ENCODE results near the gene PCBP4. TPM values are rescaled to one million over a fixed set of nuclear protein-coding genes. Genes with fewer than 3 reads are reported as not detected.

The PCBP4 gene
- total RNA-seq, 1 experiment from 2014 or later, result 37.0 TPM

DNA sequence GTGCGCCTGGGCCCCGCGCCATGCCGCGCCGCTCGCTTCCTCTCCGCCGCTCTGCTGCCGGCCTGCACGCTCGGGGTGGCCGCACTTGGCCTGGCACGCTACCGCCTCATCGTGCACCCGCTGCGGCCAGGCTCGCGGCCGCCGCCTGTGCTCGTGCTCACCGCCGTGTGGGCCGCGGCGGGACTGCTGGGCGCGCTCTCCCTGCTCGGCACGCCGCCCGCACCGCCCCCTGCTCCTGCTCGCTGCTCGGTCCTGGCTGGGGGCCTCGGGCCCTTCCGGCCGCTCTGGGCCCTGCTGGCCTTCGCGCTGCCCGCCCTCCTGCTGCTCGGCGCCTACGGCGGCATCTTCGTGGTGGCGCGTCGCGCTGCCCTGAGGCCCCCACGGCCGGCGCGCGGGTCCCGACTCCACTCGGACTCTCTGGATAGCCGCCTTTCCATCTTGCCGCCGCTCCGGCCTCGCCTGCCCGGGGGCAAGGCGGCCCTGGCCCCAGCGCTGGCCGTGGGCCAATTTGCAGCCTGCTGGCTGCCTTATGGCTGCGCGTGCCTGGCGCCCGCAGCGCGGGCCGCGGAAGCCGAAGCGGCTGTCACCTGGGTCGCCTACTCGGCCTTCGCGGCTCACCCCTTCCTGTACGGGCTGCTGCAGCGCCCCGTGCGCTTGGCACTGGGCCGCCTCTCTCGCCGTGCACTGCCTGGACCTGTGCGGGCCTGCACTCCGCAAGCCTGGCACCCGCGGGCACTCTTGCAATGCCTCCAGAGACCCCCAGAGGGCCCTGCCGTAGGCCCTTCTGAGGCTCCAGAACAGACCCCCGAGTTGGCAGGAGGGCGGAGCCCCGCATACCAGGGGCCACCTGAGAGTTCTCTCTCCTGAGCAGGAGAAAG, 11.1 kb downstream of the PCBP4 start:
- peak; percentile 36 for DNase-seq (ENCODE audit: low read depth)

DNA sequence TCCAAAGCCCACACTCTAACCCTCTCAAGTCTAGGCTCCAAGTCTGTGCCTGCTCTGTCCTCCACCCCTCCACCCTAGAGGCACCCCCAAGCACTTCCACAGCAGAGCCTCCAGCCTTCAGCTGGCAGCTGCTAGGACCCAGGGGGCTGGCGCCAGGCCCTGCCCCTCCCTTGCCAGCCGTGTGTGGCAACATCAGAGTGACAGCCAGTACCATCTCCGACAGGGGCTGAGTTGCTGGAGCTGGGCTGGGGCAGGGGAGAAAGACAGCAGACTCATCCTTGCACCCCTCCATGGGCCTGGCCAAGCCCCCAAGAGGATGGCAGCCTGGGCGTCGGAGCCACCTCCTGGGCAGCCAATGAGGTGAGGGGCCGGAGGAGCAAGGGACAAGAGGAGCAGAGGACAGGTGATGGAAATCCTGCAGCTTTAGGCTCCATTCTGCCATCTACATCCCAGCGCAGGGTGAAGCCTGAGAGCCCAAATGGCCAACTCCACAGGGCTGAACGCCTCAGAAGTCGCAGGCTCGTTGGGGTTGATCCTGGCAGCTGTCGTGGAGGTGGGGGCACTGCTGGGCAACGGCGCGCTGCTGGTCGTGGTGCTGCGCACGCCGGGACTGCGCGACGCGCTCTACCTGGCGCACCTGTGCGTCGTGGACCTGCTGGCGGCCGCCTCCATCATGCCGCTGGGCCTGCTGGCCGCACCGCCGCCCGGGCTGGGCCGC, 11.9 kb downstream of the PCBP4 start, which contains the start of gene GPR62:
Gene GPR62 (plus strand): TSS at position 207 of the 718 bp plus-strand sequence. CDS start 272 bp downstream, at position 479.
- DNase-seq (ENCODE audit: low read depth), result no peak

DNA sequence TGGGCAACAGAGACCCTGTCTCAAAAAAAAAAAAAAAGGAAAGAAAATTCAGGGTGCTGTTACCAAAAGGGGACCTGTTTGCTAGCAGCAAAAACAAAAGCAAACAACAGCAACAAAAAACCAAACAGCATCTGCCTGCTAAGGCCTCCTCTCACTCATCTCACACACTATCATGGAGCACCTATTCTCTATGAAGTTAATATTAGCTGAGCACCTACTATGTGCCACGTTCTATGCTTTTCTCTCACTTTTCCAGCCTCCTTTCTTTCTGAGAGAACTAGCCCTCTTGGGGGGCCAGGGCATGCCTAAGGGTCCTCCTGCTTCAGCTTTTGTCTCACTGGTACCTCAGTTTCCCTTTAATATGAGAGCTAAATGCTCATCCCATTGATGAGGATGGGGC, 12.5 kb downstream of the PCBP4 start:
- DNase-seq (ENCODE audit: low read depth), result no peak

DNA sequence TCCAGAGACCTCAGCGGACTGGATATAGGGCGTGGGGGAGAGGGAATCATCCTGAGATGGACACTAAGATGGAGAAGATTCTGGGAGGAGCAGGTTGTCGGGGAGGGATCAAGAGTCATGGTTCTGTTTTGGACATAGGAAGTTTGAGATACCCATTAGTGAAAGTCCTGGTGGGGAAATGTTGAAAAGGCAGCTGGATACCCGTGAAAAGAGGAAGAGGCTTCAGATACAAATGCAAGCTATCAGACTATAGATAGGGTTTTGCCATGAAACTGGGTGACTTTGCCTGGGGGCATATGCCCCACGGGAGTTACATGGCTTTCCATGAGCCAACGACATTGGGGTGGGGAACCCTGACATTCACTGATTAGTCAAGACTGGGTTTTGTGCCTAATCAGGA, 13.1 kb downstream of the PCBP4 start:
- DNase-seq (ENCODE audit: low read depth), result no peak

DNA sequence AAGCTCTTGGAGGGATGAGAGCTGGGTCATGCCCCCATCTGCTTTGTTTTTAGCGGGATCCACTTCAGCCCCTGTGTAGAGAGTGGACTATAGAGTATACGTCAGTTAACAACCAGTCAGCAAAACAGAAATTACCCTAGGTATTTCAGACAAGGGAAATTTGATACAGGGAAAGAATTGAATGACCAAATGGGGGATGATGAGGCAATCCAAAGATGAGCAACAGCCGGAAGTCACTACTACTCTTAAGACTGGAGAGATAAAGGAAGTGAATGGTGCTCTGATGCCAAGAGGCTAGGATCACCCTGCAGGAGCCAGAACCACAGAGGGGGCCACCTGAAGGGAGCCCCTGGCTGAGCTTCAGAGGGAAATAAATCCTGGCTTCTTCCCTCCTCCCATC, 13.8 kb downstream of the PCBP4 start:
- DNase-seq (ENCODE audit: low read depth), result no peak

DNA sequence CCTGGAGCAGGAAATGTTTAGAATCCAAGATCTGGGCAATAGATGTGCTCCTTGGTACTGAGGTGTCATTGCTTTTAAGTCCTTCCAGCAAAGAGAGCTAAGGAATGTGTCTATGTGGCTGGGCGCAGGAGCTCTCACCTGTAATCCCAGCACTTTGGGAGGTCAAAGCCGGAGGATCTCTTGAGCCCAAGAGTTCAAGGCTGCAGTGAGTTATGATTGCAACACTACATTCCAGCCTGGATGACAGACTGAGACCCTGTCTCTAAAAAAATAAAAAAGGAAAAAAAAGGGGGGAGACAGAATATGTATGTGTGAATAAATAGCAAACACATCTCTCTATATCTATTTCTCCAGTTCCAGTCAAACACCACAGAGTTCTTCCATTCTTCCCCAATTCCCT, 16.4 kb downstream of the PCBP4 start:
- no peak for DNase-seq (ENCODE audit: low read depth)

DNA sequence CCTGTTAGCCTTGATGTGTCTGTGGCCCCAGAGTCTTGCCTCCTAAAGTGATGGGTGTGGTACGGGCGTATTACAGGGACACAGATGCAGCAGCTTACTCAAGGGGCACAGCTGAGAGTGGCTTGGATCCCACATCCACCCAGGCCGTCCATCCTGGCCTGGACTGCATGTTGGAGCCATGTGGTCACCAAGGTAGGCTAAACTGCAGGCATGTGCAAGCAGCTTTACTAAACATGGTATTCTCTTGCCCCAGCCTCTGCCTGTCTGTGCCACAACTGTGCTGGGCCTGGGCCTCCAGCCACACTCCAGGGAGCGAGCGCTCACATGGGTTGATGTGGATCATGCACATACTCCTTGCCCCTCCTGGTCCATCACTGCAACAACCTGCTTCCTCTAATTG, 18.1 kb downstream of the PCBP4 start:
- DNase-seq (ENCODE audit: low read depth), result no peak

DNA sequence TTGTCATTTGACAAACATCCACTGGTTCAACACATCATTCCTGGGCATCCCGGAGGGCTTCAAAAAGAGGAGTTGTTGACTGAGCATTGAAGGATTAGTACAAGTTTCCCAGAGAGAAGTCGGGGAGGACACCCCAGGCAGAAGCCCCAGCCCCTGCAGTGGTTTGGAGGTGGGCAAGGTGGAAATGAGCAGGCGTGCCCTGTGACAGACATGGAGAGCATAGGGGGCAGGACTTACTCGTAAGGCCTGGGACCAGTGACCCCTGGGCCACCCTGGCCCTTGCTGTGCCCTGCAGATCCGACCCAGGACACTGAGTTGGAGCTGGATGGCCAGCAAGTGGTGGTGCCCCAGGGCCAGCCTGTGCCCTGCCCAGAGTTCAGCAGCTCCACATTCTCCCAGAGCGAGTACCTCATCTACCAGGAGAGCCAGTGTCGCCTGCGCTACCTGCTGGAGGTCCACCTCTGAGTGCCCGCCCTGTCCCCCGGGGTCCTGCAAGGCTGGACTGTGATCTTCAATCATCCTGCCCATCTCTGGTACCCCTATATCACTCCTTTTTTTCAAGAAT, 19.2 kb downstream of the PCBP4 start:
- DNase-seq (ENCODE audit: low read depth), result no peak

DNA sequence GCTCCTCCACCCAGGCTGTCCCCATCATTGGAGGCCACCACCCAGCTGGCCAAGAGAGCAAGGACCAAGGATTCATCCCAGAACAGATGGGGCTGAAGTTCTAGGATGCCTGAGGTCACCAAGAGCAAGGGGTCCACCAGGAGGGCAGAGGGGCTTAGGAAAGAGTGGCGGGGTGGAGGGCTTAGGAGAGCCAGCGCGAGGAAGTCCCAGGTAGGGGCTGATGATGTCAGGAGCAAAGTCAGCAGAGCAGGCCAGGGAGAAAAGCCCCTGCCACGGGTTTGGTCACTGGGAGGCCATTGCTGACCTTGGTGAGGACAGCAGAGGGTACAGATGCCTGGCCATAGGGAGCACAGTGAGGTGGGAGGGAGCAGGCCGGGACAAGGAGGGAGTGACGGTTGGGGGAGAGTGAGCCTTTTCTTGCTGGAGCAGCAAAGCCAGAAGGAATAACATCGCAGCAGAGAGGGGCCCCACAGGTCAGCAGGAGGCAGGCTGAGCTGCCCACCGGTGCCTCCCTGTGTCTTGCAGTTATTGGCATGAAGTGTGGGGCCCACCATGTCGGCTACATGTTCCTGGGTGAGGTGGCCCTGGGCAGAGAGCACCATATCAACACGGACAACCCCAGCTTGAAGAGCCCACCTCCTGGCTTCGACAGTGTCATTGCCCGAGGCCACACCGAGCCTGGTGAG, 19.9 kb downstream of the PCBP4 start:
- DNase-seq (ENCODE audit: low read depth), result no peak

DNA sequence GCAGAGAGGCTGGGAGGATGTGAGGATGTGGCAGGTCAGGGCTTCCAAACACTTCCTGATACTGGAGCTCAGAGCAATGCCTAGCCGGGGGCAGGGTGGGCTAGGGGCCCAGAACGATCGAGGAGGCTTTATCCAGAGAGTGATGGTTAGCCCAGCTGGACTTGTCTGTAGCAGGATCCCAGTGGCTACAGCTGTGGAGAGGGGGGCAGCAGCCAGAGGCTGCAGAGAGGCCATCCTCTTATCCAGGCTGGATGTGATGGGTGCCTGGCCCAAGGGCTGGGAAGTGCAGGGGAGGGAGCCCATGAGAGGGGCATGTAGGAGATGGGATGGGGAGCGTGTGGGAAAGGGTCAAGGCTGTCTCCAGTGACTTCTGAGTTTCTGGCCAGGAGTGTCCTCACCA, 20.5 kb downstream of the PCBP4 start:
- DNase-seq (ENCODE audit: low read depth), result no peak

DNA sequence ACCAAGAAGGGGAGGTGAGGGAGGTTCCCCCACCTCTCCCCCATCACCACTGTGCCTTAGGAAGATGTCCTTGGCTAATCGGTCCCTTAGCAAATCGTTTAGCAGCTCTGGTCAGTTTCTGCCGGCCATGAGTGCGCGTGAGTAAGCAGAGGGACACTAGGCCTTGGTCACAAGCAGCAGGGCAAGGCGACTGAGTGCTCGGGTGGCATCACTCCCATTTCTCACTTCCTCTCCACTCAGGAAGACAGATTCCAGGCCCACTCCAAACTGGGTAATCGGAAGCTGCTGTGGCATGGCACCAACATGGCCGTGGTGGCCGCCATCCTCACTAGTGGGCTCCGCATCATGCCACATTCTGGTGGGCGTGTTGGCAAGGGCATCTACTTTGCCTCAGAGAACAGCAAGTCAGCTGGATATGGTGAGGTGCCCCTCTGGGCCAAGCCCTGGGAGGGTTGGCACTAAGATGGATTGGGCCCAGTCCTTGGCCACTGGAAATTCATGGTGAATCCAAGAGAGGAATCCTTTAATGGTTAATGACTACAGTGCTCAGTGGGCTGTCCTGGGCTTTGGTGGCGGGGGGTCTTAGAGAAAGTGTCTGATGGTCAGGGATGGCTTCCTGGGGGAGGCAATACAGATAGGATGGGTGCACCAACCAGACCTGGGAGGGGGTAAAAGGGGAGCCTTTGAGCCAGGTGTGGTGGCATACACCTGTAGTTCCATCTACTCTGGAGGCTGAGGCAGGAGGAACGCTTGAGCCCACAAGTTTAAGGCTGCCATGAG, 21.1 kb downstream of the PCBP4 start:
- no peak for DNase-seq (ENCODE audit: low read depth)

DNA sequence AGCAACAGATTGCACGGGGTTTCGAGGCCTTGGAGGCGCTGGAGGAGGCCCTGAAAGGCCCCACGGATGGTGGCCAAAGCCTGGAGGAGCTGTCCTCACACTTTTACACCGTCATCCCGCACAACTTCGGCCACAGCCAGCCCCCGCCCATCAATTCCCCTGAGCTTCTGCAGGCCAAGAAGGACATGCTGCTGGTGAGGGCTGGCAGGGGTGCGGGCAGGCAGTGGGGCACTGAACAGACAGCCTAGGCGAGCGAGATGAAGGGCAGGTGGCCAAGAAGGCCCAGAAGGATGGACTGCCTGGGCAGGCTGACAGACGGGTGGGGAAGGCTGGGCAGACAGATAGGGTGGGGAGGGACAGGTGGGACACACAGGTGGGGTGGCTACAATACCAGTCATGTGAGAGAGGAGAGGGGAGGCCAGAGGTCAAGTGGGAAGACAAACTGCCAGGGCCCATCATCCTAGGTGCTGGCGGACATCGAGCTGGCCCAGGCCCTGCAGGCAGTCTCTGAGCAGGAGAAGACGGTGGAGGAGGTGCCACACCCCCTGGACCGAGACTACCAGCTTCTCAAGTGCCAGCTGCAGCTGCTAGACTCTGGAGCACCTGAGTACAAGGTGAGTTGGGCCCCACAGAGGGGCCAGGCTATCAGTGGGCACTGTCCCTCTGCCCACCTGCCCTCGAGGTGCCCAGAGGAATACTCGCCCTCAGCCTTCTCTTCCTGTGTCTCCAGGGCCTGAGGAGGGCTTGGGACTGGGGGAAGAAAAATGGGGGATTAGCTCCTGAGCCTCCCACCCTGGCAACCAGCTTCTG, 22.0 kb downstream of the PCBP4 start:
- DNase-seq (ENCODE audit: low read depth), result no peak

DNA sequence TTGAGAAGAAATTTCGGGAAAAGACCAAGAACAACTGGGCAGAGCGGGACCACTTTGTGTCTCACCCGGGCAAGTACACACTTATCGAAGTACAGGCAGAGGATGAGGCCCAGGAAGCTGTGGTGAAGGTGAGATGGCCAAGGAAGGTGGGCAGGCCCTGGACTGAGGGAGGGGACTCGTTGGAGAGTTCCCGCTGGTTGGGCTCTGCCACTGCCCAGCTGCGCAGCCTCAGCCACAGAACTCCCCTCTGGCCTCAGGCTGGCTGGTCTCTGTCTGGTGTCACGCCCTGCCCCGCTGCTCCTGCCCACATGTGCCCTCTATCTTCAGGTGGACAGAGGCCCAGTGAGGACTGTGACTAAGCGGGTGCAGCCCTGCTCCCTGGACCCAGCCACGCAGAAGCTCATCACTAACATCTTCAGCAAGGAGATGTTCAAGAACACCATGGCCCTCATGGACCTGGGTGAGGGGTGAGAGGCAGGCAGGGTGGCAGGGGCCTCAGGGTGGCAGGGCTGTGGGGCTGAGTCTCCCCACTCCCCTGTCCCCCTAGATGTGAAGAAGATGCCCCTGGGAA, 22.7 kb downstream of the PCBP4 start:
- DNase-seq (ENCODE audit: low read depth), result no peak

DNA sequence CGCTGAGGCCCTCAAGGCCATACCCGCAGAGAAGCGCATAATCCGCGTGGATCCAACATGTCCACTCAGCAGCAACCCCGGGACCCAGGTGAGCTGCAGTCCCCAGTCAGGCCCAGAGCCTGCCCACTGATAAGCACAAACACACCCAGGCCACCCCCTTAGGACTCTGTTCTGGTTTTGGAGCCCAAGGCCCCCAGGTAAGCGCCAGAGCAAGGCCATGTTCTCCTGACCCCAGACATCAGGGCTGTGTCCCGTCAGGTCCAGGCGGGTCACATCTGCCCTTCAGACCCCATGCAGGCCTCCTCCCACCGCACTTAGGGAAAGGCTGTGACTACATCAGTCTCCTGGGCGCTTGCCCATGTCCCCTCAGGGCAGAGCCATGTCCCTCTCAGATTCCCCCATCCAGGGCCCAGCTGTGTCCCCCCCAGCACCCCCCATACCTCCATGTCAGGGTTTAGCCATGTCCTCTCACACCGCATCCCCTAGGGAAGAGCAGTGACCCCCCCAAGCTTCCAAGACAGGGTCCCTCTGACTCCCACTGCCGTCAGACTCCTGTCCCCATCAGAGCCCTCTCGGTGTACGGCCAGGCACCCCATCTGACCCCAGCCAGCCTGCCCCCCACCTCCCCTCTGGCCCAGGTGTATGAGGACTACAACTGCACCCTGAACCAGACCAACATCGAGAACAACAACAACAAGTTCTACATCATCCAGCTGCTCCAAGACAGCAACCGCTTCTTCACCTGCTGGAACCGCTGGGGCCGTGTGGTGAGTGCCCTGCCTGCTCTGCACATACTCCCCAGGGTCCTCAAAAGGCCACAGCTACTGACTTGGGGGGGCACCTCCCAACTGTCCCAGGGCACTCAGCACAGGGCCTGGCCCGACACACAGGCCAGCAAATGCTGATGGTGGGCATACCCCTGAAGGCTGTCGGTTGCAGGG, 23.5 kb downstream of the PCBP4 start:
- no peak for DNase-seq (ENCODE audit: low read depth)

DNA sequence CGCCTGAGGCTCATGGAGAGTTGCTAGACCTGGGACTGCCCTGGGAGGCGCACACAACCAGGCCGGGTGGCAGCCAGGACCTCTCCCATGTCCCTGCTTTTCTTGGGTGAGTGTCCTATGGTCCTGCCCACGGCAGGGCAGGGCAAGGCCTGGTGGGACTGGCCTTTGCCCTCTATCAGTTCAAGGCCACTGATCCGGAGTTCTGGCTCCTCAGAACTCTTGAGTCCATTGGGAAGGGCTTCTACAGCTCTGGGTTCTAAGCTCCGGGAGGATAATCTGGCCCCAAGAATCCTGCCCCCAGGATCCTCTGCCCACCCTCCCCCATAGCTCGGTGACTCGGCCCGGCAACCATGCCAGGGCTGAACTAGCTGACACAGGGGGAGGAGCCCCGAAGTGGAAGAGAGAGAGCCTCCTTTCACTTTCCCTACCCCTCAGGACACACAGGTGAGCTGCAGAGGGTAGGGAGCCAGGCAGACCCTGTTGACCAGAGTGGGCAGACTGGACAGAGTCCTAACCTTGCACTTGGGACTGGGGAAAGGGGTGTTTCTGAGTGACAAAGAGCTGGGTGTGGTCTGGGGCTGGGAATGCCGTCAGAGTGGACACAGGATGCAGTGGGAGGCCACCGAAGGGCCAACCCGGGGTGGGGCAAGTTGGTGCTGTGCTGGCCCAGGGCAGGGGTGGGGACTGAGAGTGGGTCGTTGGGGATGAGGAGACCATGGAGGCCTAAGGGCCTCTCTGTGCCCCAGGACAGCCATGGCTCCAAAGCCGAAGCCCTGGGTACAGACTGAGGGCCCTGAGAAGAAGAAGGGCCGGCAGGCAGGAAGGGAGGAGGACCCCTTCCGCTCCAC, 24.4 kb downstream of the PCBP4 start:
- peak; percentile 73 for DNase-seq (ENCODE audit: low read depth)

DNA sequence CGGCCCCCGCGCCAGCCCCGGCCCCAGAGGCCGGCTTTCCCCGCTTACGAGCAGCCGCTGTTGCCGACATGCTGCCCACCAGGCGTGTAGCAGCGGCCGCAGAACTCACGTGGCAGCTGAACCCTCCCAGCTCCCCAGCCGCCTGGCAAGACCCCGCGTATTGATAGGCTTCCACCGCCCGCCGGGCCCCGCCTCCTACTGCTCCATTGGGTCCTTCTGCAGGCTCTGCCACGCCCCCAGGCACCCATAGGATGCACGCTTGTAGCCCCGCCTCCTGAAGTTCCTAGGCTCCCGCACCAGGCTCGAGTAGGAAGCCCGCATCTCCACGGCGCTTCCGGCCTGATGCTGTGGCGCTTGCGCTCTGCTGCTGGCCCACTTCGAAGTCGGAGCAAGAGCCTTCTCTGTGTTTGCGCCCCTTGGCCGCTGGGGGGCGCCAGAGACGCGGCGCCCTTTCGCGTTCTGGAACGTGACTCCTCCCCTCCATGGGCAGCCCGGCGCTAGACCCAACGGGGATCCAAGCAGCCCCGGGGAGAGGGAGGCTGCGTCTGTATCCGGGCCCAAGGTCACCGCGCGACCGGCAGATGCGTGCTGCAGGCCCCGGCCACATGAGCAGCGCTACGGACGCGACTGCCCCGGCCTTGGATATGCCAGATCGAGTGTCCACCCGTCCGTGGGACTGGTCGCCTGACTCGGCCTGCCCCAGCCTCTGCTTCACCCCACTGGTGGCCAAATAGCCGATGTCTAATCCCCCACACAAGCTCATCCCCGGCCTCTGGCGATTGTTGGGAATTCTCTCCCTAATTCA, 25.3 kb downstream of the PCBP4 start, which contains the start of the genes PARP3 and RRP9:
Gene PARP3 (plus strand): TSS at position 566 of the 805 bp plus-strand sequence. CDS start 993 bp downstream, outside the sequence.
Gene RRP9 (minus strand): TSS at position 107 of the 805 bp plus-strand sequence. CDS start 37 bp downstream, at position 70.
- DNase-seq (ENCODE audit: low read depth), result peak; percentile 99

DNA sequence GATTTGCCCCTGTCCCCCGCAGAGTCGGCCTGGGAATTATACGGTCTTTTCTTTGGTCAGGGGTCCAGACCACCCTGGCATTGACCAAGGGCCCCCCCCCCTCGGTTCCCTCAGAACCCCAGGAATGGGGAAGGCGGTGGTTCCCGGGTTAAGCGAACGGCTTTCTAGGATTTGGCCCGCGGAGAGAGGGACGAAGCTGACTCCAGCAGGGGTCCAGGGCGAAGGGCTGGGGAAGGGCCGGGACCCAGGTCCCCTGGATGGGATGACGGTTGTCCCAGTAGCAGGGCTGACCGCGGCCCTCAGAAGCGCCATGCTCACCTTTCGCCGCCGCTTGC, 25.8 kb downstream of the PCBP4 start:
- DNase-seq (ENCODE audit: low read depth), result no peak

All from Daoy (cell line).